Endodermal cell (in vitro differentiated cells): ENCODE measurements around the gene DDHD1. TPM values are rescaled to one million over a fixed set of nuclear protein-coding genes. Genes with fewer than 3 reads are reported as not detected.

ENCODE experiments used
- DNase-seq: peaks from one replicate; pipeline ENCODE4 v3.0.0-alpha.2; 2017
- H3K27ac ChIP-seq: 2 replicates; pipeline ENCODE4 v1.5.1; 2013; ENCODE audit warnings: mild to moderate bottlenecking, low read depth, low read length, moderate library complexity
- H3K27me3 ChIP-seq: 2 replicates; pipeline ENCODE4 v1.6.1; 2013; ENCODE audit warnings: mild to moderate bottlenecking, low read length, moderate library complexity; ENCODE audit not compliant: insufficient read depth, control insufficient read depth, poor library complexity, severe bottlenecking
- H3K36me3 ChIP-seq: 2 replicates; pipeline ENCODE4 v1.7.0; 2013; ENCODE audit warnings: mild to moderate bottlenecking, low read length, moderate library complexity; ENCODE audit not compliant: control insufficient read depth, insufficient read depth
- H3K4me1 ChIP-seq: one replicate; pipeline ENCODE4 v1.7.0; 2013; ENCODE audit warnings: low read length; ENCODE audit not compliant: control insufficient read depth, insufficient read depth
- H3K4me3 ChIP-seq: 2 replicates; pipeline ENCODE4 v1.5.1; 2013; ENCODE audit warnings: mild to moderate bottlenecking, low read length, moderate library complexity
- H3K9ac ChIP-seq: 2 replicates; pipeline ENCODE4 v1.6.1; 2013; ENCODE audit warnings: mild to moderate bottlenecking, low read length, moderate library complexity; ENCODE audit not compliant: poor library complexity, severe bottlenecking; ENCODE audit errors: extremely low read depth
- H3K9me3 ChIP-seq: 2 replicates; pipeline ENCODE4 v1.6.1; 2013; ENCODE audit warnings: mild to moderate bottlenecking, low read length, moderate library complexity; ENCODE audit not compliant: control insufficient read depth
- H3K27ac Mint-ChIP-seq: 2 replicates; pipeline ENCODE4 v1.8.0; 2020; ENCODE audit warnings: mixed read lengths
- H3K27me3 Mint-ChIP-seq: 2 replicates; pipeline ENCODE4 v1.8.0; 2021; ENCODE audit warnings: mild to moderate bottlenecking, mixed read lengths; ENCODE audit not compliant: insufficient read depth
- H3K36me3 Mint-ChIP-seq: 2 replicates; pipeline ENCODE4 v1.8.0; 2020; ENCODE audit warnings: low read depth, mixed read lengths
- H3K4me1 Mint-ChIP-seq: 2 replicates; pipeline ENCODE4 v1.8.0; 2020; ENCODE audit warnings: mixed read lengths
- H3K4me3 Mint-ChIP-seq: 2 replicates; pipeline ENCODE4 v1.8.0; 2020; ENCODE audit warnings: mild to moderate bottlenecking, moderate library complexity, mixed read lengths
- H3K9me3 Mint-ChIP-seq: 2 replicates; pipeline ENCODE4 v1.8.0; 2020; ENCODE audit warnings: mild to moderate bottlenecking, mixed read lengths
- CTCF ChIP-seq: fragments of 200-600 bp; sonication (generic); conservative IDR thresholded peaks from 2 replicates; pipeline ENCODE4 v1.5.0; 2021; ENCODE audit warnings: antibody characterized with exemption, mild to moderate bottlenecking
- WGBS, 2 experiments: methylation state at CpG; one replicate each; pipeline versions ENCODE4 v1.1.5 to v1.1.7; 2013; ENCODE audit warnings: missing lambda C conversion rate in 2 of 2, mixed read lengths in 1 of 2; ENCODE audit not compliant: insufficient coverage in 1 of 2, insufficient read length in 1 of 2; 5-methylcytosine and 5-hydroxymethylcytosine counted together
- total RNA-seq, 2 donors: library from RNA; stranded (reverse); fragmentation: NEBNext Ultra II Directional in 1 of 2; extraction: Animal tissue kit (Norgen Biotek cat#: 25700) in 1 of 2; gene quantifications; 2 replicates in 1 of 2; 3 replicates in 1 of 2; pipeline ENCODE4 v1.2.1, GENCODE V29; 2021

Gene DDHD1
- total RNA-seq, 2 donors from 2014 or later: 26.2 to 27.1 TPM

GRCh38 chr14:53048631-53049030, 104.5 kb downstream of the DDHD1 start:
- H3K9me3 Mint-ChIP-seq: no peaks in the 10 kb centered on the region
- peaks cover 30% of the 10 kb centered on the region for H3K36me3 Mint-ChIP-seq
- H3K4me1 ChIP-seq: no peaks in the 10 kb centered on the region
- no peaks in the 10 kb centered on the region for H3K27me3 ChIP-seq
- H3K27me3 Mint-ChIP-seq: no peaks in the 10 kb centered on the region
- H3K9me3 ChIP-seq: no peaks in the 10 kb centered on the region
- no peak overlapping the region for H3K27ac Mint-ChIP-seq
- 92 to 100% methylated on average over 1 to 2 of the region's 2 CpGs for WGBS, 2 experiments
- TF ChIP-seq CTCF: no peak
- no peak overlapping the region for H3K4me3 Mint-ChIP-seq
- H3K4me1 Mint-ChIP-seq: no peaks in the 10 kb centered on the region
- H3K9ac ChIP-seq: no peak overlapping the region
- H3K36me3 ChIP-seq: peaks cover 81% of the 10 kb centered on the region
- no peak for DNase-seq
- H3K4me3 ChIP-seq: no peak overlapping the region
- no peak overlapping the region for H3K27ac ChIP-seq

- no peak for DNase-seq
- H3K9me3 ChIP-seq: no peaks in the 10 kb centered on the region
- no peak for TF ChIP-seq CTCF
- H3K4me1 Mint-ChIP-seq: no peaks in the 10 kb centered on the region
- H3K36me3 Mint-ChIP-seq: peaks cover 37% of the 10 kb centered on the region
- no peaks in the 10 kb centered on the region for H3K9me3 Mint-ChIP-seq
- no peak overlapping the region for H3K27ac ChIP-seq
- H3K27me3 Mint-ChIP-seq: no peaks in the 10 kb centered on the region
- no peak overlapping the region for H3K4me3 ChIP-seq
- no peaks in the 10 kb centered on the region for H3K4me1 ChIP-seq
- no peak overlapping the region for H3K4me3 Mint-ChIP-seq
- H3K9ac ChIP-seq: no peak overlapping the region
- WGBS, 2 experiments: 97 to 100% methylated on average over 1 to 5 of the region's 5 CpGs
- H3K27me3 ChIP-seq: no peaks in the 10 kb centered on the region
- H3K27ac Mint-ChIP-seq: no peak overlapping the region
- peaks cover 82% of the 10 kb centered on the region for H3K36me3 ChIP-seq
Observed at GRCh38 chr14:53047307-53048069, 105.6 kb downstream of the DDHD1 start.

- 100% methylated on average over 1 to 2 of the region's 2 CpGs for WGBS, 2 experiments
- H3K27me3 ChIP-seq: no peaks in the 10 kb centered on the region
- Mint-ChIP-seq H3K27ac (no peak overlapping the region), H3K36me3 (peaks cover 54% of the 10 kb centered on the region), H3K4me1 (peaks cover 4% of the 10 kb centered on the region), H3K9me3 (no peaks in the 10 kb centered on the region), H3K27me3 (no peaks in the 10 kb centered on the region), H3K4me3 (no peak overlapping the region)
- TF ChIP-seq CTCF: no peak
- H3K9me3 ChIP-seq: no peaks in the 10 kb centered on the region
- H3K9ac ChIP-seq: no peak overlapping the region
- no peaks in the 10 kb centered on the region for H3K4me1 ChIP-seq
- peaks cover 83% of the 10 kb centered on the region for H3K36me3 ChIP-seq
- no peak for DNase-seq
- H3K27ac ChIP-seq: no peak overlapping the region
- no peak overlapping the region for H3K4me3 ChIP-seq
Observed at GRCh38 chr14:53044486-53044885, 108.6 kb downstream of the DDHD1 start.
